22Rv1 (cell line): ENCODE measurements around the gene LMF2.

Experiments
- CTCF ChIP-seq: fragments of 450-650 bp; IDR thresholded peaks from 2 replicates; pipeline ENCODE4 v1.5.1; 2017; ENCODE audit warnings: mild to moderate bottlenecking
- ZFX ChIP-seq: fragments of 450-650 bp; IDR thresholded peaks from 2 replicates; pipeline ENCODE4 v1.6.1; 2017; ENCODE audit warnings: antibody characterized with exemption, borderline replicate concordance

GRCh38 chr22:50507991-50508884 lies 736 bp upstream of the LMF2 start, which contains the start of gene NCAPH2:
- no peak for TF ChIP-seq CTCF
- no peak for TF ChIP-seq ZFX
